HepG2 (cell line): Measurements from ENCODE around the gene FAM221B. TPM values are rescaled to one million over a fixed set of nuclear protein-coding genes. Genes with fewer than 3 reads are reported as not detected.
A peak's percentile ranks its signal among the peaks of the same experiment; 100 is the strongest.

ENCODE experiments used
- AHR ChIP-seq: IDR thresholded peaks from 2 replicates; pipeline ENCODE4 v1.6.1; 2018; ENCODE audit warnings: missing genetic modification reagents, missing compliant biosample characterization
- AKAP8 ChIP-seq: sonication (generic); formaldehyde crosslinking; IDR thresholded peaks from 2 replicates; pipeline ENCODE4 v1.5.1; 2020; ENCODE audit warnings: mild to moderate bottlenecking, missing genetic modification reagents
- BRD4 ChIP-seq: sonication (generic); formaldehyde crosslinking; IDR thresholded peaks from 2 replicates; pipeline ENCODE4 v1.4.0; 2020; ENCODE audit warnings: missing genetic modification reagents
- CHD2 ChIP-seq: IDR thresholded peaks from 2 replicates; pipeline ENCODE4 v1.6.1; 2011; ENCODE audit warnings: low read depth, low read length, improper control_type of control experiment
- CREM ChIP-seq, 2 experiments: sonication (generic) in 1 of 2; formaldehyde crosslinking in 1 of 2; IDR thresholded peaks; 2 replicates each; pipeline versions ENCODE4 v1.4.0 to v1.6.1; 2016 to 2020; ENCODE audit warnings: antibody characterized with exemption in 1 of 2, mild to moderate bottlenecking in 1 of 2, missing genetic modification reagents in 1 of 2
- FLYWCH1 ChIP-seq: sonication (generic); formaldehyde crosslinking; IDR thresholded peaks from 2 replicates; pipeline ENCODE4 v1.8.1; 2023; ENCODE audit warnings: mild to moderate bottlenecking, missing genetic modification reagents
- ISX ChIP-seq: sonication (generic); formaldehyde crosslinking; conservative IDR thresholded peaks from 2 replicates; pipeline ENCODE4 v1.5.0; 2020; ENCODE audit warnings: missing genetic modification reagents
- KAT7 ChIP-seq: IDR thresholded peaks from 2 replicates; pipeline ENCODE4 v1.6.1; 2018; ENCODE audit warnings: borderline replicate concordance, missing compliant biosample characterization
- NR2F1 ChIP-seq, 2 experiments: fragments of 450-650 bp in 1 of 2; formaldehyde crosslinking in 1 of 2; IDR thresholded peaks; 2 replicates each; pipeline versions ENCODE4 v1.5.0 to v1.6.1; 2016 to 2020; ENCODE audit warnings: mild to moderate bottlenecking in 1 of 2, missing compliant biosample characterization in 1 of 2, missing genetic modification reagents in 1 of 2, moderate library complexity in 1 of 2
- RNF2 ChIP-seq: fragments of 450-650 bp; conservative IDR thresholded peaks from 2 replicates; pipeline ENCODE4 v1.6.1; 2016; ENCODE audit warnings: low read depth
- SALL2 ChIP-seq: sonication (generic); formaldehyde crosslinking; IDR thresholded peaks from 2 replicates; pipeline ENCODE4 v1.8.1; 2023; ENCODE audit warnings: mild to moderate bottlenecking, missing genetic modification reagents, inconsistent platforms
- SAP130 ChIP-seq: IDR thresholded peaks from 2 replicates; pipeline ENCODE4 v1.6.1; 2016; ENCODE audit warnings: low read depth
- SMAD3 ChIP-seq: sonication (generic); formaldehyde crosslinking; IDR thresholded peaks from 2 replicates; pipeline ENCODE4 v1.4.0; 2020; ENCODE audit warnings: missing genetic modification reagents
- TFDP2 ChIP-seq: sonication (generic); formaldehyde crosslinking; IDR thresholded peaks from 2 replicates; pipeline ENCODE4 v1.4.0; 2020; ENCODE audit warnings: missing genetic modification reagents
- ZBTB7A ChIP-seq: sonication (generic); formaldehyde crosslinking; IDR thresholded peaks from 2 replicates; pipeline ENCODE4 v1.8.0; 2022; ENCODE audit warnings: mild to moderate bottlenecking, missing genetic modification reagents
- ZFYVE20 ChIP-seq: sonication (generic); formaldehyde crosslinking; IDR thresholded peaks from 2 replicates; pipeline ENCODE4 v1.8.0; 2023; ENCODE audit warnings: low read depth, mild to moderate bottlenecking, moderate library complexity, missing genetic modification reagents, borderline replicate concordance
- ZNF160 ChIP-seq: sonication (generic); formaldehyde crosslinking; IDR thresholded peaks from 2 replicates; pipeline ENCODE4 v1.8.0; 2022; ENCODE audit warnings: mild to moderate bottlenecking, inconsistent platforms, missing genetic modification reagents
- ZNF367 ChIP-seq: sonication (generic); formaldehyde crosslinking; IDR thresholded peaks from 2 replicates; pipeline ENCODE4 v1.4.0; 2020; ENCODE audit warnings: missing genetic modification reagents, borderline replicate concordance
- ZNF558 ChIP-seq: sonication (generic); formaldehyde crosslinking; IDR thresholded peaks from 2 replicates; pipeline ENCODE4 v1.9.0; 2022; ENCODE audit warnings: mild to moderate bottlenecking, missing genetic modification reagents, borderline replicate concordance
- ZNF580 ChIP-seq: IDR thresholded peaks from 2 replicates; pipeline ENCODE4 v1.6.1; 2016; ENCODE audit warnings: low read depth, borderline replicate concordance
- ZNF605 ChIP-seq: sonication (generic); formaldehyde crosslinking; IDR thresholded peaks from 2 replicates; pipeline ENCODE4 v1.8.0; 2022; ENCODE audit warnings: mild to moderate bottlenecking, missing genetic modification reagents
- ZNF644 ChIP-seq: IDR thresholded peaks from 2 replicates; pipeline ENCODE4 v1.6.1; 2016; ENCODE audit warnings: low read depth
- polyA plus RNA-seq, 8 experiments: library from polyadenylated mRNA; depleted of rRNA in 3 of 8; stranded (reverse) in 7 of 8; unstranded in 1 of 8; fragments of >200 nt; fragmentation: Illumina TruSeq in 4 of 8; extraction: Trizol in 4 of 8; gene quantifications; 2 replicates each; pipeline versions ENCODE4 v1.2.1 to v1.2.3, GENCODE V29; 2011 to 2016; ENCODE audit warnings: low read depth in 4 of 8, missing spikeins in 1 of 8, mixed read lengths in 1 of 8; ENCODE audit not compliant: insufficient read depth in 1 of 8
- total RNA-seq, 5 experiments: library from RNA; depleted of rRNA; stranded (reverse); fragments of >200 nt; fragmentation: Illumina TruSeq; extraction: Trizol; gene quantifications; 2 replicates each; pipeline ENCODE4 v1.2.3, GENCODE V29; 2016; ENCODE audit warnings: low read depth in 1 of 5
- TF ChIP-seq, protein P1 (sequence below): sonication (generic); formaldehyde crosslinking; IDR thresholded peaks from 2 replicates; pipeline ENCODE4 v1.5.1; 2020; ENCODE audit warnings: missing genetic modification reagents, mild to moderate bottlenecking, borderline replicate concordance
- TF ChIP-seq, protein P2 (sequence below): sonication (generic); formaldehyde crosslinking; IDR thresholded peaks from 2 replicates; pipeline ENCODE4 v1.5.0; 2020; ENCODE audit warnings: mild to moderate bottlenecking, missing genetic modification reagents, borderline replicate concordance

Gene FAM221B
- total and polyA plus RNA-seq, 2 of the 13 experiments (the other 11 are each of a cell fraction or from before 2014, with no cell fraction given): not detected

GRCh38 chr9:35814841-35815543, 13.5 kb downstream of the FAM221B start, which contains the start of gene HINT2 (continued):
- TF ChIP-seq TFDP2 (peak; percentile 50; the same call in 1 of the 2 replicates), FLYWCH1 (CRISPR knock-in tag) (peak; percentile 55; the same call in 1 of the 2 replicates), ZNF558 (CRISPR knock-in tag) (peak; percentile 10; the same call in 1 of the 2 replicates), ZNF580 (CRISPR knock-in tag) (no peak), ZNF367 (CRISPR knock-in tag) (no peak; the same call in 1 of the 2 replicates), CHD2 (peak; percentile 48), ZNF644 (CRISPR knock-in tag) (0 out of 2 replicates have a peak, but pooled peaks have one; percentile 8), RNF2 (peak; percentile 45; the same call in 1 of the 2 replicates), SMAD3 (CRISPR knock-in tag) (no peak), SALL2 (CRISPR knock-in tag) (peak; percentile 61; the same call in 1 of the 2 replicates), ZNF605 (CRISPR knock-in tag) (peak; percentile 15), NR2F1 (CRISPR knock-in tag; IDR thresholded peaks at IDR 0.05) (0 out of 4 replicates have a peak, but pooled peaks of 1 of the 2 experiments have one; percentile 5), KAT7 (CRISPR knock-in tag) (0 out of 2 replicates have a peak, but pooled peaks have one; percentile 74), CREM (IDR thresholded peaks at IDR 0.05) (peak; percentile 66), CREM (CRISPR knock-in tag; IDR thresholded peaks at IDR 0.05) (no peak), ZNF160 (CRISPR knock-in tag) (peak; percentile 54; the same call in 1 of the 2 replicates), ISX (CRISPR knock-in tag) (no peak; the same call in 1 of the 2 replicates), AKAP8 (peak; percentile 83; the same call in 1 of the 2 replicates), ZFYVE20 (peak; percentile 54; the same call in 1 of the 2 replicates), SAP130 (peak; percentile 42; the same call in 1 of the 2 replicates), AHR (CRISPR knock-in tag) (no peak), ZBTB7A (CRISPR knock-in tag) (no peak), BRD4 (CRISPR knock-in tag) (peak; percentile 74; the same call in 1 of the 2 replicates)
- TF ChIP-seq, protein P1, sequence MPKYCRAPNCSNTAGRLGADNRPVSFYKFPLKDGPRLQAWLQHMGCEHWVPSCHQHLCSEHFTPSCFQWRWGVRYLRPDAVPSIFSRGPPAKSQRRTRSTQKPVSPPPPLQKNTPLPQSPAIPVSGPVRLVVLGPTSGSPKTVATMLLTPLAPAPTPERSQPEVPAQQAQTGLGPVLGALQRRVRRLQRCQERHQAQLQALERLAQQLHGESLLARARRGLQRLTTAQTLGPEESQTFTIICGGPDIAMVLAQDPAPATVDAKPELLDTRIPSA (CRISPR knock-in tag): 0 out of 2 replicates have a peak, but pooled peaks have one; percentile 58
- TF ChIP-seq, protein P2, sequence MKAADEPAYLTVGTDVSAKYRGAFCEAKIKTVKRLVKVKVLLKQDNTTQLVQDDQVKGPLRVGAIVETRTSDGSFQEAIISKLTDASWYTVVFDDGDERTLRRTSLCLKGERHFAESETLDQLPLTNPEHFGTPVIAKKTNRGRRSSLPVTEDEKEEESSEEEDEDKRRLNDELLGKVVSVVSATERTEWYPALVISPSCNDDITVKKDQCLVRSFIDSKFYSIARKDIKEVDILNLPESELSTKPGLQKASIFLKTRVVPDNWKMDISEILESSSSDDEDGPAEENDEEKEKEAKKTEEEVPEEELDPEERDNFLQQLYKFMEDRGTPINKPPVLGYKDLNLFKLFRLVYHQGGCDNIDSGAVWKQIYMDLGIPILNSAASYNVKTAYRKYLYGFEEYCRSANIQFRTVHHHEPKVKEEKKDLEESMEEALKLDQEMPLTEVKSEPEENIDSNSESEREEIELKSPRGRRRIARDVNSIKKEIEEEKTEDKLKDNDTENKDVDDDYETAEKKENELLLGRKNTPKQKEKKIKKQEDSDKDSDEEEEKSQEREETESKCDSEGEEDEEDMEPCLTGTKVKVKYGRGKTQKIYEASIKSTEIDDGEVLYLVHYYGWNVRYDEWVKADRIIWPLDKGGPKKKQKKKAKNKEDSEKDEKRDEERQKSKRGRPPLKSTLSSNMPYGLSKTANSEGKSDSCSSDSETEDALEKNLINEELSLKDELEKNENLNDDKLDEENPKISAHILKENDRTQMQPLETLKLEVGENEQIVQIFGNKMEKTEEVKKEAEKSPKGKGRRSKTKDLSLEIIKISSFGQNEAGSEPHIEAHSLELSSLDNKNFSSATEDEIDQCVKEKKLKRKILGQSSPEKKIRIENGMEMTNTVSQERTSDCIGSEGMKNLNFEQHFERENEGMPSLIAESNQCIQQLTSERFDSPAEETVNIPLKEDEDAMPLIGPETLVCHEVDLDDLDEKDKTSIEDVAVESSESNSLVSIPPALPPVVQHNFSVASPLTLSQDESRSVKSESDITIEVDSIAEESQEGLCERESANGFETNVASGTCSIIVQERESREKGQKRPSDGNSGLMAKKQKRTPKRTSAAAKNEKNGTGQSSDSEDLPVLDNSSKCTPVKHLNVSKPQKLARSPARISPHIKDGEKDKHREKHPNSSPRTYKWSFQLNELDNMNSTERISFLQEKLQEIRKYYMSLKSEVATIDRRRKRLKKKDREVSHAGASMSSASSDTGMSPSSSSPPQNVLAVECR (CRISPR knock-in tag): peak; percentile 49
